ENCODE data around the gene PLEKHM3.

DNA sequence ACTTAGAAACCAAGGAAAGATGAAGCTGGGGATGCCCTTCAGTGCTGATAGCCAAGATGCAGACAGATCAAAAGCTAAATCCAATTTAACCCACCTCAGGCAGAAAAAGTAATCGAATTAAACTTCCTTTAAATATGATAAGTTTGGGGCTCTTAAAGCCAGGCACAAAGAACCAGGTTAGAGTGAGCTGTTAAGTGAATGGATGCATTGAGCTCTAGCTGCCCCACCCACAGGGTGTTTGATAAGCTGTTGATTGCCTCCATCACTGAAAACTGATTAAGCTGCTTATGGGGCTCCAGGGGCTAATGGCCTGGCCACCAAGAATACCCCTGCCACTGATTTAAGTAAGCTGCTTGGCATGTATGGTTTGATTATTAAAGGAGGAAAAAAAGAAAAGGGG is 119.8 kb downstream of the PLEKHM3 start:
- TF ChIP-seq EP300 (IDR thresholded peaks at IDR 0.05; ENCODE audit: low read depth), result no peak
- no peak for TF ChIP-seq CTCF (IDR thresholded peaks at IDR 0.05)

Measured in transverse colon (tissue), 3 donors.